ENCODE data around the gene LRRC4C. TPM values are rescaled to one million over a fixed set of nuclear protein-coding genes. Genes with fewer than 3 reads are reported as not detected.

LRRC4C gene
- total RNA-seq, 1 donor: 0.27 TPM

DNA sequence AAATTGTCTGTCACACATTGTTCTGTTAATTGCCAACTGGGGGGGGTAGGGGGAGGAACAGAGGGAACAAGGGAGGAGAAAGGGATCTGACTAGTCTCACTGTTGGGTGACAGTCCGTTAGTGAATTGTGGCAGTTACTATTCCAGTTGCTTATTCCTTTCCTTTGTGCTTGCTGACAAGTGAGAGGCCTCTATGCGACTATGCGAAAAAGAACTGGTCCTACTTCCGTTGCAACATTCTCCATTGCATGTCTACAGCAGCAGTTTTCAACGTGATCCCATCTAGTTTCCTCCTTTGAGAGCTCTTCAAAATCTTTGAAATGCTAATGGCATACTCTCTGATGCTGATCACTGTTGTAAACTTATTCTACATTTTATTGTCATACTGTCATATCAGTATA is 672.2 kb downstream of the LRRC4C start:
- no peak overlapping the region for H3K4me3 ChIP-seq (ENCODE audit: low read depth, low read length)
- TF ChIP-seq, protein P1, sequence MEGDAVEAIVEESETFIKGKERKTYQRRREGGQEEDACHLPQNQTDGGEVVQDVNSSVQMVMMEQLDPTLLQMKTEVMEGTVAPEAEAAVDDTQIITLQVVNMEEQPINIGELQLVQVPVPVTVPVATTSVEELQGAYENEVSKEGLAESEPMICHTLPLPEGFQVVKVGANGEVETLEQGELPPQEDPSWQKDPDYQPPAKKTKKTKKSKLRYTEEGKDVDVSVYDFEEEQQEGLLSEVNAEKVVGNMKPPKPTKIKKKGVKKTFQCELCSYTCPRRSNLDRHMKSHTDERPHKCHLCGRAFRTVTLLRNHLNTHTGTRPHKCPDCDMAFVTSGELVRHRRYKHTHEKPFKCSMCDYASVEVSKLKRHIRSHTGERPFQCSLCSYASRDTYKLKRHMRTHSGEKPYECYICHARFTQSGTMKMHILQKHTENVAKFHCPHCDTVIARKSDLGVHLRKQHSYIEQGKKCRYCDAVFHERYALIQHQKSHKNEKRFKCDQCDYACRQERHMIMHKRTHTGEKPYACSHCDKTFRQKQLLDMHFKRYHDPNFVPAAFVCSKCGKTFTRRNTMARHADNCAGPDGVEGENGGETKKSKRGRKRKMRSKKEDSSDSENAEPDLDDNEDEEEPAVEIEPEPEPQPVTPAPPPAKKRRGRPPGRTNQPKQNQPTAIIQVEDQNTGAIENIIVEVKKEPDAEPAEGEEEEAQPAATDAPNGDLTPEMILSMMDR (IDR thresholded peaks at IDR 0.05; ENCODE audit: insufficient read depth, low read length): no peak
- DNase-seq (ENCODE audit: low read depth): no peak

DNA sequence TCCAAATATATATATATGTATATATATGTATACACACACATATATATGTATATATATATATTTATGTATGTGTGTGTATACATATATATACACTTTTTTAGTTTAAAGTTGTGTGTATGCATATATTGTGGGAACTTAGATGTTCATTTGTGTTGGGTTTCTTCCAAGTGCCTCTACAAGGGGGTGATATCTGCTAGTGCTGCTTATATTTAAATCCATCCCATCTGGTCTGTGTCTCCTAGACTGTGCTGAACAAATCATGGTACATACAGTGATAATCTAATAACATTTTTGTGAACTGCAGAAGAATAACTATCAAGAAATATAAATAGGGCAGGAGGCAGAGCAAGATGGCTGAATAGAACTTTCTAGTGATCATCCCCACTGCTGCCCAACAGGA is 696.4 kb downstream of the LRRC4C start:
- TF ChIP-seq, protein P1 (IDR thresholded peaks at IDR 0.05; ENCODE audit: insufficient read depth, low read length): no peak
- DNase-seq (ENCODE audit: low read depth): no peak

DNA sequence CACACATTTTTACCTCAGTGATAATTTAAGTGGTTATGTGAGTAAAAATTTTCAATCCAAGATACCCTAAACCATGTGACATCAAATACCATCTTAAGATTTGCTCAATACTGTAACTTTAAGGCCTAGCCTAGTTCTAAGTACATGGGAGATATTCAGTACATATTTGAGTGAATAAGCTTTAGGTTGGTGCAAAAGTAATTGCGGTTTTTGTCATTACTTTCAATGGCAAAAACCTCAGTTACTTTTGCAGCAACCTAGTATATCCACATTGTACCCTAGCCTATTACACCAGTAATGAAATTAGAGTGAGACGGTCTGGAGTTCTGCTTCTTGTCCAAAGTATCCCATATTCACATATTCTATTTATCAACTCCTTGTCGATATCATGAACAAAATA is 700.1 kb downstream of the LRRC4C start:
- TF ChIP-seq, protein P1 (IDR thresholded peaks at IDR 0.05; ENCODE audit: insufficient read depth, low read length): no peak
- H3K4me3 ChIP-seq (ENCODE audit: low read depth, low read length): no peak overlapping the region
- DNase-seq (ENCODE audit: low read depth): no peak

More for the DNA sequence above, 696.4 kb downstream of the LRRC4C start:
- no peak overlapping the region for H3K4me3 ChIP-seq (ENCODE audit: low read depth, low read length)

DNA sequence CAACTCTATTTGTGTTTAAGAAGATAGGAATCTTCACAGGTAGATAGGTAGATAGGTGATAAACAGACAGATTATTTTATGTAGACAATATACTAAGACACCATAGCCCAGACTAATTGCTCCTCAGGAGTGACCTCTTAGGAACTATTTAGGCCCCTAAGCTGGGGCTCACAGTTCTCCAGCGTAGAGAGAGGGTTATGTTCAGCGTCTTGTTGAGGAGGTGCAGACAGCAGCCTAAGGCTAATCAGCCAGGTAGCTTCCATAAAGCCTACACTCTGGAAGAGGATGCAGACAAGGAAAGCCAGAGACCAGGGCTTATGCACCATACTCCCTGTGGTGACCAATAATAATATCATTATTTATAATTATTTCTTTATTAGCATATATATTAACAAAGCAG is 705.2 kb downstream of the LRRC4C start:
- no peak for DNase-seq (ENCODE audit: low read depth)
- TF ChIP-seq, protein P1 (IDR thresholded peaks at IDR 0.05; ENCODE audit: insufficient read depth, low read length): no peak
- H3K4me3 ChIP-seq (ENCODE audit: low read depth, low read length): no peak overlapping the region

DNA sequence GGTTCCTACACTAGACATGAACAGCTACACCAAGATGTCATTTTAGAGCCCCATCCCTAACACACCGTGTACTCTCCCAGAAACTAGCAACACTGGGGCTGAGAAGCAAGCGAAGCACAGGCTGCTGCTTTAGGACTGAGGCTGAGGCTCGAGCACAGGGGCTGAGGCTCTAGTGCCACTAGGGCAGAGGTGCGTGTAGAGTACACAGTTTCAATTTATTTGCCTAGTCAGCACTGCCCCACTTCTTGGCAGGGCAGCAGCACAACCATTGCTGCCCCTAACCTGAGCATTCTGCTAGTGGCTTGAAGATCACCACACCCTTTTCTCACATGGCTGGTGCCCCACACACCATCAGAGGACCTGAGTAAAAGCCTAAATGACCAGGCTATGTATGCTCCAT is 713.2 kb downstream of the LRRC4C start:
- DNase-seq (ENCODE audit: low read depth): no peak
- H3K4me3 ChIP-seq (ENCODE audit: low read depth, low read length): no peak overlapping the region
- TF ChIP-seq, protein P1 (IDR thresholded peaks at IDR 0.05; ENCODE audit: insufficient read depth, low read length): no peak

DNA sequence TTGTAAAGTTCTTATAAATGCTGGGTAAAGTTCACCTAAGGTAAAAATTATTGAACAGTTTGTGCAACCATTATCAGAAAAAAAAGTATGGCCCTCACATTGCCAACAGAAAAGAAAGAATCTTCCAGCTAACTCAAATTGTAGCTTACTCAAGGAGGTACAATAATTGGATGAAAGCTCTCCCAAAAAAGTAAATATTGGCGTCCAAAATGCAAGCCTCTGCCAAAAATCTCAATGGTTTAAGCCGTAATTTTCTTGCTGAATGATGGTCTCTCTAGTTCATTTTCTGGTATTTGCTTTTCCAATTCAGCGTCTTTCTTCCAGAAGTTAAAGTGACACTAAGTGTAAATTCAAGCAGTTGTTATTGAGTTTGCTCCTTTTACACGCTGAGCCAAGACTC is 727.3 kb downstream of the LRRC4C start:
- H3K4me3 ChIP-seq (ENCODE audit: low read depth, low read length): no peak overlapping the region
- TF ChIP-seq, protein P1 (IDR thresholded peaks at IDR 0.05; ENCODE audit: insufficient read depth, low read length): no peak
- no peak for DNase-seq (ENCODE audit: low read depth)

DNA sequence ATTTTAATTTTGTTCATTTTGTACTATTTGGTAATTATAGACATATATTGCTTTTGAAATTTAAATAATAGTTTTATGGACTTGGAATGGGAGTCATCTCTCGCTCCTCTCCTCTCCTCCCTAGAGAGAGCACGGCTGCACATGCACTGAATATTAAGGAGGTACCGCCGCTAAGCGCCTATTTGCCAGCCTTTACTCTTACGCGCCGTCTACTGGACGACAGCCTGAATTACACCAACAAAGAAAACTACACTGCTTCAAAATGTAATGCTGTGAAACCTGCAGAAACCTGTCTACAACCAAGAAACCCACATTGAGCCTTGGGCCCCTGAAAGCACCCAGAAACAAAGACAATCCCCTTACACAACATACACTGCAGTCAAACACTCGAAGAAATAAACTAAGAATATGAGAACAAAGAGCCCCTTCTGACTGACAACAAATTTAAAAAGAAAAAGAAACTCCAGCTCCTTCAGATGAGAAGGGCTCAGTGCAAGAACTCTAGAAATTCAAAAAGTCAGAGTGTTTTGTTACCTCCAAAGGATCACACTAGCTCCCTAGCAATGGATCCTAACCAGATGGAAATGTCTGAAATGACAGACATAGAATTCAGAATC is 737.2 kb downstream of the LRRC4C start:
- DNase-seq (ENCODE audit: low read depth): no peak
- H3K4me3 ChIP-seq (ENCODE audit: low read depth, low read length): no peak overlapping the region
- TF ChIP-seq, protein P1 (IDR thresholded peaks at IDR 0.05; ENCODE audit: insufficient read depth, low read length): peak; percentile 42
